Measurements from ENCODE around the gene ZNF740.
"Not testable (repeated sequence)": the region's sequence is repeated elsewhere in the genome, so short reads cannot be mapped to it uniquely, and the experiment has no call there.

The ZNF740 gene

GRCh38 chr12:53174881-53175491 lies 5.5 kb upstream of the ZNF740 start:
- DNase-seq, result no peak

- DNase-seq, result no peak
Observed at GRCh38 chr12:53176750-53177149, 3.8 kb upstream of the ZNF740 start.

GRCh38 chr12:53177447-53177846 lies 3.1 kb upstream of the ZNF740 start:
- not testable (repeated sequence) for DNase-seq

GRCh38 chr12:53178803-53179202 lies 1.7 kb upstream of the ZNF740 start:
- not testable (repeated sequence) for DNase-seq

- DNase-seq, result no peak
Observed at GRCh38 chr12:53179687-53180219, 769 bp upstream of the ZNF740 start.

- DNase-seq, result peak in 4 of 5 experiments; percentile 58 to 91 (median 68)
Observed at GRCh38 chr12:53180931-53181645, 566 bp downstream of the ZNF740 start.

GRCh38 chr12:53181935-53182334 lies 1.4 kb downstream of the ZNF740 start:
- no peak for DNase-seq

- DNase-seq, result no peak
Observed at GRCh38 chr12:53182903-53183302, 2.4 kb downstream of the ZNF740 start.

GRCh38 chr12:53184828-53185227 lies 4.3 kb downstream of the ZNF740 start:
- no peak for DNase-seq

- no peak for DNase-seq
Observed at GRCh38 chr12:53185582-53186153, 5.1 kb downstream of the ZNF740 start.

GRCh38 chr12:53186745-53187144 lies 6.2 kb downstream of the ZNF740 start:
- no peak for DNase-seq

GRCh38 chr12:53187145-53187899 lies 6.8 kb downstream of the ZNF740 start:
- DNase-seq, result no peak

GRCh38 chr12:53190108-53190729 lies 9.7 kb downstream of the ZNF740 start:
- DNase-seq, result peak in 2 of 5 experiments; percentile 27 to 58

- DNase-seq, result no peak
Observed at GRCh38 chr12:53191096-53191884, 10.8 kb downstream of the ZNF740 start.

- DNase-seq, result no peak
Observed at GRCh38 chr12:53191885-53192530, 11.5 kb downstream of the ZNF740 start.

GRCh38 chr12:53192531-53193021 lies 12.1 kb downstream of the ZNF740 start:
- no peak for DNase-seq

GRCh38 chr12:53193040-53193439 lies 12.5 kb downstream of the ZNF740 start:
- no peak for DNase-seq

GRCh38 chr12:53193985-53194716 lies 13.6 kb downstream of the ZNF740 start:
- DNase-seq, result no peak

- no peak for DNase-seq
Observed at GRCh38 chr12:53194973-53195372, 14.5 kb downstream of the ZNF740 start.

All from T-helper 2 cell (primary cell).